Heart left ventricle (tissue), 16 donors: ENCODE measurements around the gene GRIN2A. TPM values are rescaled to one million over a fixed set of nuclear protein-coding genes. Genes with fewer than 3 reads are reported as not detected.

Experiments used
- ATAC-seq, 4 donors: fragments of 200-7000 bp; cut with Tn5 transposase; one replicate each; pipeline ENCODE4 v1.9.1; 2020 to 2022; ENCODE audit warnings: moderate library complexity in 4 of 4, mild to moderate bottlenecking in 3 of 4, moderate number of reproducible peaks in 1 of 4
- DNase-seq, 5 donors: peaks; one replicate each; pipeline ENCODE4 v3.0.0-alpha.2; 2020
- H3K27ac ChIP-seq, 12 donors: fragments of 200-600 bp; sonication (generic) in 4 of 12; one replicate each; pipeline versions ENCODE4 v1.5.0 to v1.8.0; 2016 to 2022; ENCODE audit warnings: mild to moderate bottlenecking in 2 of 12
- H3K27me3 ChIP-seq, 9 donors: fragments of 200-600 bp; sonication (generic) in 2 of 9; one replicate each; pipeline versions ENCODE4 v1.5.1 to v1.8.0; 2016 to 2022; ENCODE audit warnings: mild to moderate bottlenecking in 3 of 9
- H3K36me3 ChIP-seq, 9 donors: fragments of 200-600 bp; sonication (generic) in 2 of 9; one replicate each; pipeline versions ENCODE4 v1.5.0 to v1.8.0; 2018 to 2022; ENCODE audit warnings: mild to moderate bottlenecking in 2 of 9
- H3K4me1 ChIP-seq, 12 donors: fragments of 200-600 bp; sonication (generic) in 4 of 12; one replicate each; pipeline versions ENCODE4 v1.5.0 to v1.8.0; 2016 to 2022; ENCODE audit warnings: mild to moderate bottlenecking in 3 of 12
- H3K4me3 ChIP-seq, 12 donors: fragments of 200-600 bp; sonication (generic) in 4 of 12; one replicate each; pipeline versions ENCODE4 v1.5.0 to v1.8.0; 2017 to 2022; ENCODE audit warnings: mild to moderate bottlenecking in 9 of 12, moderate library complexity in 4 of 12
- H3K9me3 ChIP-seq, 12 donors: fragments of 200-600 bp; sonication (generic) in 4 of 12; one replicate each; pipeline versions ENCODE4 v1.5.0 to v1.8.0; 2016 to 2022; ENCODE audit warnings: mild to moderate bottlenecking in 1 of 12
- CTCF ChIP-seq, 12 donors: fragments of 200-600 bp; sonication (generic) in 4 of 12; IDR thresholded peaks; one replicate each; pipeline versions ENCODE4 v1.5.0 to v1.8.0; 2018 to 2022; ENCODE audit warnings: antibody characterized with exemption in 12 of 12, mild to moderate bottlenecking in 5 of 12
- POLR2A ChIP-seq, 2 donors: fragments of 450-650 bp; IDR thresholded peaks; one replicate each; pipeline ENCODE4 v1.6.1; 2017; ENCODE audit warnings: antibody characterized with exemption in 2 of 2, mild to moderate bottlenecking in 2 of 2, moderate library complexity in 2 of 2
- WGBS, 4 donors: extraction: QIAGEN DNeasy Blood & Tissue Kit in 2 of 4; methylation state at CpG; one replicate each; pipeline versions ENCODE4 v1.1.5 to v1.1.7; 2013 to 2018; 5-methylcytosine and 5-hydroxymethylcytosine counted together
- intact Hi-C, 10 donors: fragments of 100-400 bp; cut with DNase I; formaldehyde crosslinking; loops; one replicate each; pipeline versions ENCODE4 v1.11.1 to v1.14.2; 2022
- polyA plus RNA-seq, 2 donors: library from polyadenylated mRNA; stranded (reverse); fragments of 200-250 nt; gene quantifications; one replicate each; pipeline ENCODE4 v1.2.3, GENCODE V29; 2013
- total RNA-seq, 9 donors: library from RNA; depleted of rRNA in 2 of 9; stranded (reverse); fragments of >200 nt in 2 of 9; fragmentation: NEBNext Ultra II Directional in 3 of 9; extraction: Animal tissue kit (Norgen Biotek cat#: 25700) in 3 of 9; gene quantifications; one replicate each; pipeline versions ENCODE4 v1.1.0 to v1.2.4, GENCODE V29; 2016 to 2023
- donor health status: ischemic (EF 13 %, LVEDD 7.1; RV severe dilation, severe dysfunction).
- donor health status: healthy with polysubstance abuse.
- donor health status: DM: no; HTN: yes; CAD: no.
- donor health status: DM: no; HTN: no; CAD: no.
- donor health status: ischemic (EF 25% LVEDD 6.9; RV normal size, moderate dysfunction).
- donor health status: ischemic (EF 25% LVEDD 5.7; RV mildly dilated, moderate dysfunction).
- donor health status: healthy.
- donor health status: DM: yes; HTN: yes; CAD: no.
- donor health status: ischemic (EF 35%, LVEDD 5.7; RV mildly dilated, moderate dysfunction).
- donor health status: nonischemic (EF 11% LVEDD 7.7; RV severe dilation, severe dysfunction).
- donor health status: DM: yes; HTN: yes; CAD: no.
- donor health status: PGD.
- donor health status: ischemic (EF 29% LVEDD 5.4; RV normal size, mild dysfunction).
- donor health status: nonischemic (EF 23%, LVEDD 6.1; RV moderate dilation, normal function).

GRIN2A gene
- total and polyA plus RNA-seq, 11 donors = 0.01 to 4.6 (median 2.6) TPM

DNA sequence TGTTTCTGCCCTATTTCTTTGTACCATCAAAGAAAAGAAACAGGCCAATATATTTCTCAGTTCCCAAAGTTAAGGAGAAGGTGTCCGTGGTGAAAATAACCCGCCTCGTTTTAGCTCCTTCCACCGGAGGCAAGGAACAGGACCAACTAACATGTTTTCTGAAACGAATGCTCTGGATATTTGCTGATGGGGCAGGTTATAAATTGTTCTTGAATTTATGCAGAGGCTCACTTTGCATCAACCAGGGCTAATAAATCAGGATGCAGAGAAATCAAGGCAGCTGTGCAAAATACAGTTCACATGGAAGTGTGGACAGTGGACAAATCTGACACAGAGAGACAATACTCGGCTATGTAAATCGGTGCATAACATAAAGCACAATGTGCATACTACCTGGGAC is 189.8 kb downstream of the GRIN2A start:
- no peak for ATAC-seq
- intact Hi-C loops = no loop called here

DNA sequence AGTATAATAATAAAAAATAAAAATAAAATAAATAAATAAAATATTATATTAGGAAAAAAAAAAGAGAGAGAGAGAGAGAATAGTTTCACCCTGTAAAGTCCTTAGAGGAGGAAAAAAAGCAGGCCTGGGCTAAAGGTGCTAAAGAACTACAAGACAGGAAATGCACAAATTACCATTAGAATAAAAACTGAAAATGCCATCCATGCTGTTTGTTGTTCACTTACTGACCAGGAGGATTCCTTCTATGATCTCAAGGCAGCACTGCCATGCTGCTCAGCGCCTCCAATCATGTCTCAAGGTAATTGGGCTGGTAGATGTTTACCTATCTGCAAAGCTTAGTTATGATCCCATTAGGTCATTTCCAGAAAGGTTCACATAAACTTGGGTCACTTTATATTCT is 201.2 kb downstream of the GRIN2A start:
- no peak for DNase-seq
- no peak for ATAC-seq
- Histone ChIP-seq H3K36me3 (no peaks in the 10 kb centered on the region), H3K4me1 (no peaks in the 10 kb centered on the region), H3K27ac (no peak overlapping the region), H3K9me3 (no peaks in the 10 kb centered on the region), H3K27me3 (peaks cover 0 to 5% (median 0%) of the 10 kb centered on the region in 9 donors), H3K4me3 (no peak overlapping the region)
- intact Hi-C loops = no loop called here
- 40 to 90% (median 58%) methylated on average over 1 of the region's 1 CpG for WGBS, 4 donors
- TF ChIP-seq POLR2A (IDR thresholded peaks at IDR 0.05) (no peak), CTCF (IDR thresholded peaks at IDR 0.05) (no peak)

More for the DNA sequence above, 189.8 kb downstream of the GRIN2A start:
- TF ChIP-seq CTCF (IDR thresholded peaks at IDR 0.05) (no peak), POLR2A (IDR thresholded peaks at IDR 0.05) (no peak)
- Histone ChIP-seq H3K27me3 (peaks cover 0 to 12% (median 0%) of the 10 kb centered on the region in 9 donors), H3K36me3 (no peaks in the 10 kb centered on the region), H3K27ac (no peak overlapping the region), H3K9me3 (peaks cover 0 to 17% (median 0%) of the 10 kb centered on the region in 12 donors), H3K4me1 (no peaks in the 10 kb centered on the region), H3K4me3 (no peak overlapping the region)
- DNase-seq = no peak
- 89 to 91% (median 89%) methylated on average over 7 of the region's 7 CpGs for WGBS, 4 donors

DNA sequence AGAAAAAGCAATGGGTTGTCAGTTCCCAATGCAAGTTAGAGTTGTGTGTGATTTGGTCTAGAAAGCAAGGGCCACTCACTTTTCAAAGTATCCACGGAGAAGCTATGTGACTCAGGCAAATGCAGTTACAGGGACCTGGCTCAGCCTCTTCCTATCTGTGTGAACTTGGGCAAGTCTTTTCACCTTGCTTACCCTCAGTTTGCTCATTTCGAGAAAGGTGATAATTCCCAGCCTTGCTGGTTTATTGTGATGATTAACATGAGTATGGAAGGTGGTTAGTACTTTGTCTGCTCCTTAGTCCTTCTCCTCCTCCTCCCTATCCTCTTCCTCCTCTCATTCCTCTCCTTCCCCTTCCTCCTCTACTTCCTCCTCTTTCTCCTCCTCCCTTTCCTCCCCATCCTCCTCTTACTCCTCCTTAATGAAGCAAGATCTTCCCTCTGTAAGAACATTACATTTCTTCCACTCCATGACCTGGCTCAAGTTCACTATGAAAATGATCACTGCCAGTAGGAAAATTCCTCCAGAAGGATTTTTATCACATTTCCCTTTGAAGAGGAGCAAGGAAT is 204.0 kb downstream of the GRIN2A start:
- WGBS, 4 donors = 68 to 82% (median 79%) methylated on average over 2 of the region's 2 CpGs
- TF ChIP-seq CTCF (IDR thresholded peaks at IDR 0.05) (no peak), POLR2A (IDR thresholded peaks at IDR 0.05) (no peak)
- ATAC-seq = no peak
- Histone ChIP-seq H3K27me3 (no peaks in the 10 kb centered on the region), H3K9me3 (peaks cover 0 to 3% (median 0%) of the 10 kb centered on the region in 12 donors), H3K4me3 (no peak overlapping the region), H3K4me1 (no peaks in the 10 kb centered on the region), H3K36me3 (no peaks in the 10 kb centered on the region), H3K27ac (no peak overlapping the region)
- no peak for DNase-seq
- intact Hi-C loops = no loop called here

- TF ChIP-seq CTCF (IDR thresholded peaks at IDR 0.05) = no peak
- no peak for TF ChIP-seq POLR2A (IDR thresholded peaks at IDR 0.05)
- no peaks in the 10 kb centered on the region for H3K4me1 ChIP-seq
- H3K27ac ChIP-seq = no peak overlapping the region
- peaks cover 0 to 6% (median 0%) of the 10 kb centered on the region in 12 donors for H3K9me3 ChIP-seq
- intact Hi-C loops = no loop called here
- DNase-seq (no peak), ATAC-seq (no peak)
- 82 to 86% (median 85%) methylated on average over 7 of the region's 7 CpGs for WGBS, 4 donors
- no peaks in the 10 kb centered on the region for H3K27me3 ChIP-seq
- no peaks in the 10 kb centered on the region for H3K36me3 ChIP-seq
- H3K4me3 ChIP-seq = no peak overlapping the region
Observed at GRCh38 chr16:9977333-9977897, 204.8 kb downstream of the GRIN2A start.
